ENCODE measurements around the gene SEPSECS. TPM values are rescaled to one million over a fixed set of nuclear protein-coding genes. Genes with fewer than 3 reads are reported as not detected.

Gene SEPSECS
- polyA plus RNA-seq, 10 donors, result 5.7 to 12.2 (median 8.0) TPM

GRCh38 chr4:25158817-25159216 lies 1.4 kb downstream of the SEPSECS start:
- DNase-seq, result no peak

DNA sequence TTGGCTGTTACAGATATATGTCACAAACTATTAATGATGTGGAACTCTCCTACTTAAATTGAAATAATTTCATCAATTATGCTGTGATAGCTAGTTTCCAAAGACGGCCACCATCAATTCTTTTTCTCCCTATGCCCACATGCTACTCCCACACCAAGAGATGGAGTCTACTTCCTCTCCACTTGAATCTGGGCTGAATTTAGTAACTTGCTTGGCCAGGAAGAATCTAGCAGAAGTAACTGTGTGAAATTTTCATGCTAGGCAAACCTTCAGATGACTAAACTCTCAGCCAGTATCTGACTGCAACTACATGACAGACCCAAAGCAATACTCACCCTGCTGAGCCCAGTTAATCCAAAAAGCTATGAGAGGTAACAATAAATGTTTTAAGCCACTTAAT lies 3.2 kb downstream of the SEPSECS start:
- DNase-seq, result no peak

DNA sequence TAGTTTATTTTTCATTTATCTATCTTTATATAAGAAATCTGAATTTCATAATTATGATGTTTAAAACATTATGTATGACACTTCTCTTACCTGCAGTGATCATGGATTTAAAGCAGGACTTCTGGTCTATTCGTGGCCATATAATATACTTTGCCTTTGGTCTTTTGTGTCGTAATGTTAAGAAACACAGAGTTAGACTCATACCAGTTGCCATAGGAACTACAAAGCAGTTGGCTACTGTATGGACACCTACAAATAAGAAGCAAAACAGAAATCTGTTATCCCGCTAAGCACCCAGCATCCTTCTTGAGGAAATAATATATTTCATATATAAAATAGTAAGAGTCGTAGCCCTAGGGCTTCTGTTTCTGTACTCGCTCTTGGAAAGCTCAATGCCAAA lies 4.3 kb downstream of the SEPSECS start:
- DNase-seq, result no peak

GRCh38 chr4:25154594-25155265 lies 5.5 kb downstream of the SEPSECS start:
- no peak for DNase-seq

DNA sequence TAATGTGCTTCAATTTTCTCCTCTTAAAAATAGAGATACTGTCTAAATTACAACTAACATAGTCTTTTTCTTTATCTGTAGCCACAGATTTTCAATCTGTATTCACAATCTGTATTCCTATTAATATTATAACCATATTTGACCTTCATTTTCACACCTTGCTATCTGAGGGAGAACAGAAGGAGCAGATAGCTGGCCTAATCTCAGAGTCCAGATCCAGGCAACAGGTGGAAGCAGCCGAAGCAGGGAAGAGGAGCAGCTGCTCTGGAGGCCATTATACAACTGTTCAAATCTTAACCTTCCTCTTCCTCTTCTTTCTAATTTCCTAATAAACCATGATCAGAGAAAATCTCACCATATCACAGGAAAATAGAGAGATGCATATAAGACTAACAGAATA lies 14.2 kb downstream of the SEPSECS start:
- no peak for DNase-seq

- DNase-seq, result peak; percentile 32 to 64 (median 34)
Measured at GRCh38 chr4:25144870-25145481, 15.3 kb downstream of the SEPSECS start.

DNA sequence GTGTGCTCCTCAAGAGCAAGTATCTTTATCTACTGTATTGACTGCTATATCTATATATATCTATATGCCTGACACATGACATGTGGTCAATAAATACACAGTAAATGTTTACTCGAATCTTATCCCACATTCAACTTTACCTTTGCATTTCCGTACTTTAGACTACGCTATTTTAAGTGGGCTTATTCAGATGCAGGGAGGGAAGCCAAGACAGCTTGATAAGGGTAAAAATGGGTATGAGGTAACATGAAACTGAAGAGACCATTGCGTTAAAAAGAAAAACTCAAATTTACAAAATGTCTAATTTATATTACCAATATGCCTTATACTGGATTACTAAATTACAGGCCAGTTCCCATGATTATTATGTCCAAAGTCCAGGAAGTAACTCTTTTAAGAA lies 17.8 kb downstream of the SEPSECS start:
- no peak for DNase-seq

DNA sequence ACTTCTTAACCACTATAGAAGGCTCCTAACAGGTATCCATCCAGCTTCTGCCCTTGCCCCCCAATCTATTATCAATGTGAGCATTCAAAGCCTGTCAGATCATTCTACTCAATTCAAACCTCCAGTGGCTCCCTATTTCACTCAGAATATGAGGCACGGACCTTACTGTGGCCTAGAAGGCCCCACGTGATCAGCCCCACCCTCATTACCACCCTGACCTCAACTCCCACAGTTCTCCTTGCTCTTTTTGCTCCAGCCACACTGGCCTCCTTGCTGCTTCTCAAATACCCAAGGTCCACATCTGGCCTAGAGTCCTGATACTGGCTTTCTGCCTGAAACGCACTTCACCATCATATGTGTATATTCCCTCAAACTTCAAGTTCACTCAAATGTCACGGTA lies 18.7 kb downstream of the SEPSECS start:
- no peak for DNase-seq

- no peak for DNase-seq
Measured at GRCh38 chr4:25133132-25133531, 27.1 kb downstream of the SEPSECS start.

GRCh38 chr4:25131926-25132325 lies 28.3 kb downstream of the SEPSECS start:
- DNase-seq, result no peak

GRCh38 chr4:25131381-25131780 lies 28.9 kb downstream of the SEPSECS start:
- DNase-seq, result no peak

GRCh38 chr4:25129917-25130316 lies 30.3 kb downstream of the SEPSECS start:
- no peak for DNase-seq

GRCh38 chr4:25128671-25129070 lies 31.6 kb downstream of the SEPSECS start:
- DNase-seq, result no peak

DNA sequence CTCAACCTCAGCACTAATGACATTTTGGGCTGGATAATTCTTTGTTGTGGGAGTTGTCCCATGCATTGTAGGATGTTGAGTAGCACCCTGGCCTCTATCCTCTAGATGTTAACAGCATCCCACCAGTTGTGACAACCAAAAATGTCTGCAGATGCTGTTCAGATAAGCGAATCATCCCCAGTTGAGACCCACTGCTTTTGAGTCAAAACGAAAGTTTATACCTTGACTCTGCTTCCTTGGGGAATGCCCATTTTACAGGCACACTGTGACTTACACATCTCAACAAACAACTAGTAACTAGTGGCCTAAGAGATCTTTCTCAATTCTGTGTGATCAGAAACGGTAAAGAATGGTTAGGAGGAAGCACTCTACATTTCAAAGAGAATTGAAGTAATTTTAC lies 37.0 kb downstream of the SEPSECS start:
- no peak for DNase-seq

- DNase-seq, result peak in 1 of 3 donors; percentile 30
Measured at GRCh38 chr4:25120146-25120940, 39.9 kb downstream of the SEPSECS start.

DNA sequence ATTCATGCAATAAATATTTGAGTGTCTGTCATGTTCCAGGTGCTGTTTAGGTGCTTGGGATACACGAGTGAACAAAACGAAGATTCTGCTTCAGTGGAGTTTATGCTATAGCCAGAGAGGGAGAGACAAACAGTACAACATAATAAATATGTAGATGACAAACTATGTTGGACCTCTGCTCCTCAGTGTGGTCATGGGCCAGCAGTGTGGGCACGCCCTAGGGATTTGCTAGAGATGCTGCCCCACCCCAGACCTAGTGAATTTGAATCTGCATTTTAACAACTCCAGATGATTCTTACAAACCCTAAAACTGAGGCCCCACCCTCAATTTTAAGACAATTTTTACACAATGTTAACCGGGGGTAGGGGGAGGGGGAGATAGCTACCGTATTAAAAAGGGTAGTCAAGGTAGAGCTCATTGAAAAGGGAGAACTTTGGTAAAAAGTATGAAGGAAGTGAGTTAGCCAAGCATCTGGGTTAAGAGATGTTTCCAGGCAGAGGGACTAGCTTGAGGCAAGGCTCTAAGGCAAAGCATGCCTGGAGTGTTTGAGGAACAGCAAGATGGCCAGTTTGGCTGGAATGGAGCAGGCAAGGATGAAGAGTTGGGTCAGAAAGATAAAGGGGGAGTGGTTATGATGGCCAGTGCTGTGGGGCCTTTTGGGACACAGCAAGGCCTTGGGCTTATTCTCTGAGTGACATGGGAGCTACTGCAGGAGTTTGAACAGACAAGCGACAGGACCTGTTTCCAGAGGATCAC lies 42.4 kb downstream of the SEPSECS start:
- DNase-seq, result no peak

GRCh38 chr4:25117274-25117673 lies 43.0 kb downstream of the SEPSECS start:
- no peak for DNase-seq

DNA sequence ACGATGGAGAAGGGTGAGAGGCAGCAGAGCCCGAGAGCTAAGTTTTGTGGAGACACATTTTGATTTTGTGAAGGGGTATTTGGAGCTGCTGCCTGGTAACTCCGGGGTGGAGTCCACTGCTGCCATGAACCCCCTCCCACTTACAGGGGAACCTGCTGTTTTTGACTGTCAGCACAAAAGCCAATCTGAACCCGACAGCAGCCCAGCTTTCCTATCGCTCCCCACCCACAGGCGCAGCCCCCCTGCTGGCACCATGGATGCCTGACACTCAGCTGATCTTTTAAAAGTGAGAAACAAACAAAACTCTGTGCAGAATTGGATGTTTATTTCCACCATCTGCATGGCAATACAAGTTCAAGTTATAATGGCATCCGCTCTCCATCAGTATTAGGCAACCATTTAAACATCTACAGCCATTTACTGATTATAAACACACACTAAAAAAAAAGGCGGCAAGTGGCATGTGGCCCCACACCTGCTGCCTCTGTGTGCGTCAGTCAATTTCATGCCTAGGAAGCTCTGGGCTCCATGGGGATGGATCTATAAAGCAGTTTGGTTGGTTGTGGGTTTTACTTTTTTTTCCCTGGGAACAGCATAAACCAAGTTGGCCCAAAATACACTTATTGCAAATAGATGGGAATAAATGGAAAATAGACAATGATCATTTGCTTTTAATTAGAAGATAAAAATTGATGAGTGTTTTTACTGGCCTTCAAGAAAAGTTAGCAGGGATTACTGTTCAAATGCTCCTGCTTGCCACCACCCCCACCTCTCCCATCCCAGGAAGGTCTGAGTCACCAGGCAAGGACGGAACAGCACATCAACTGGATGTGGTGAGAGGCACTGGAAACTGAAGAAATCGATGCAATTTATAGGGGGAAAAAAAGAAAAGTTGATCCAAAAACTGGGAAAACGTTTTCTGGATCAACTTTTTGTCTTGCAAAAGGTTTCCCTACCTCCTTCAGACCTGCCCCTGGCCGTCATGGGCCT lies 46.0 kb downstream of the SEPSECS start:
- peak in 1 of 3 donors; percentile 44 for DNase-seq

- no peak for DNase-seq
Measured at GRCh38 chr4:25112995-25113380, 47.3 kb downstream of the SEPSECS start.

DNA sequence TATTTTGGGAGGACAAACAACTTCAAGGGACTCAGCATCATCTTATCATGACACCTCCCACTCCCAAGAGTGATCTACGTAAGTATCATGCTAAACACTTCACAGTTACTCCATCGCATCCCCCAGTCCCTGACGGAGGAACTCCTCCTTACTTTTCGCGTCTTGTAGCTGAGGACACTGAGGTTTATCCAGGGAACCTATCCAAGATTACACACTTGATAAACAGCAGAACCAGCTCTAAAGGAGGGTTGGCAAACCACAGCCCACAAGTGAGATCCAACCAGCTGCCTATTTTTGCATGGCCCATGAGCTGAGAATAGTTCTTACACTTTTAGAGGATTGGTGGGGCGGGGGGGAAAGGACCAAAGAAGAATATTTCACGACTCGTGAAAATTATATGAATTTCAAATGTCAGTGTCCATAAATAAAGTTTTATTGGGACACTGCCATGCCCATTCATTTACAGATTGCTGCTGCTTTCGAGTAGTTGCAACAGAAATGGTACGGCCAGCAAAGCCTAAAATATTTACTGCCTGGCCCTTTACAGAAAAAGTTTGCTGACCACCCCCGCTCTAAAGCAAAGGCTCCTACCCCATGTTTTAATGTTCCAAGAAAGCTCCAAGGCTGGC lies 47.8 kb downstream of the SEPSECS start:
- peak in 1 of 3 donors; percentile 29 for DNase-seq
